ENCODE results near the gene RRAS2.

The RRAS2 gene

GRCh38 chr11:14374922-14375830 is 16.2 kb upstream of the RRAS2 start:
- TF ChIP-seq SIN3A (IDR thresholded peaks at IDR 0.05; ENCODE audit: borderline replicate concordance, insufficient read depth, low read length): no peak
- TF ChIP-seq, protein P1, sequence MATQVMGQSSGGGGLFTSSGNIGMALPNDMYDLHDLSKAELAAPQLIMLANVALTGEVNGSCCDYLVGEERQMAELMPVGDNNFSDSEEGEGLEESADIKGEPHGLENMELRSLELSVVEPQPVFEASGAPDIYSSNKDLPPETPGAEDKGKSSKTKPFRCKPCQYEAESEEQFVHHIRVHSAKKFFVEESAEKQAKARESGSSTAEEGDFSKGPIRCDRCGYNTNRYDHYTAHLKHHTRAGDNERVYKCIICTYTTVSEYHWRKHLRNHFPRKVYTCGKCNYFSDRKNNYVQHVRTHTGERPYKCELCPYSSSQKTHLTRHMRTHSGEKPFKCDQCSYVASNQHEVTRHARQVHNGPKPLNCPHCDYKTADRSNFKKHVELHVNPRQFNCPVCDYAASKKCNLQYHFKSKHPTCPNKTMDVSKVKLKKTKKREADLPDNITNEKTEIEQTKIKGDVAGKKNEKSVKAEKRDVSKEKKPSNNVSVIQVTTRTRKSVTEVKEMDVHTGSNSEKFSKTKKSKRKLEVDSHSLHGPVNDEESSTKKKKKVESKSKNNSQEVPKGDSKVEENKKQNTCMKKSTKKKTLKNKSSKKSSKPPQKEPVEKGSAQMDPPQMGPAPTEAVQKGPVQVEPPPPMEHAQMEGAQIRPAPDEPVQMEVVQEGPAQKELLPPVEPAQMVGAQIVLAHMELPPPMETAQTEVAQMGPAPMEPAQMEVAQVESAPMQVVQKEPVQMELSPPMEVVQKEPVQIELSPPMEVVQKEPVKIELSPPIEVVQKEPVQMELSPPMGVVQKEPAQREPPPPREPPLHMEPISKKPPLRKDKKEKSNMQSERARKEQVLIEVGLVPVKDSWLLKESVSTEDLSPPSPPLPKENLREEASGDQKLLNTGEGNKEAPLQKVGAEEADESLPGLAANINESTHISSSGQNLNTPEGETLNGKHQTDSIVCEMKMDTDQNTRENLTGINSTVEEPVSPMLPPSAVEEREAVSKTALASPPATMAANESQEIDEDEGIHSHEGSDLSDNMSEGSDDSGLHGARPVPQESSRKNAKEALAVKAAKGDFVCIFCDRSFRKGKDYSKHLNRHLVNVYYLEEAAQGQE (IDR thresholded peaks at IDR 0.05; ENCODE audit: insufficient read depth in 1 of 2, low read depth in 2 of 2, low read length in 2 of 2): no peak
- no peak for TF ChIP-seq FOXP2 (optimal IDR thresholded peaks at IDR 0.05; ENCODE audit: borderline replicate concordance, extremely low read depth, extremely low read length, insufficient read depth)
- TF ChIP-seq TAF1 (IDR thresholded peaks at IDR 0.05; ENCODE audit: borderline replicate concordance, insufficient read depth, low read length): no peak

- TF ChIP-seq, protein P1 (IDR thresholded peaks at IDR 0.05; ENCODE audit: insufficient read depth in 1 of 2, low read depth in 2 of 2, low read length in 2 of 2): no peak
- TF ChIP-seq TAF1 (IDR thresholded peaks at IDR 0.05; ENCODE audit: borderline replicate concordance, insufficient read depth, low read length) (no peak), FOXP2 (optimal IDR thresholded peaks at IDR 0.05; ENCODE audit: borderline replicate concordance, extremely low read depth, extremely low read length, insufficient read depth) (no peak), POLR2AphosphoS5 (IDR thresholded peaks at IDR 0.05; ENCODE audit: low read depth, low read length) (no peak), SIN3A (IDR thresholded peaks at IDR 0.05; ENCODE audit: borderline replicate concordance, insufficient read depth, low read length) (no peak)
Measured at GRCh38 chr11:14373941-14374646, 15.1 kb upstream of the RRAS2 start.

DNA sequence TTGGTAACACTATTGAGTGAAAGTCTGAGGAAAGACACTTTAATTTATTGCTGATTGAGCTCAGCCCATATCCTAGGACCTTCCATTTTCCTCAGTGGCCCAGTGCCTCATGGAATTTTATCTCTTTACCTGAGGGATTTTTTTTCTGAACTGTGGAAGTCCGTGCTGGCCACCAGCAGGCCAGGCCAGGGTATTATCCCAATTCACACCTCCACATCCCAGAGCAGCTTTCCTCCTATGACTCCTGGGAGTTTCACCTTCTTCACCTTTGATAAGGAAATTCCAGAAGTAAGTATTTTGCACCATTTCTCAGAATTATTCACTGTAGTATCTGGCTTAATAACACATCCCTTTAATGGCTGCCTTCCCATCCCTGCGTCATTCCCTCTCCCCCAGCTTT is 13.0 kb upstream of the RRAS2 start:
- TF ChIP-seq POLR2AphosphoS5 (IDR thresholded peaks at IDR 0.05; ENCODE audit: low read depth, low read length) (no peak), FOXP2 (optimal IDR thresholded peaks at IDR 0.05; ENCODE audit: borderline replicate concordance, extremely low read depth, extremely low read length, insufficient read depth) (no peak), SIN3A (IDR thresholded peaks at IDR 0.05; ENCODE audit: borderline replicate concordance, insufficient read depth, low read length) (no peak), TAF1 (IDR thresholded peaks at IDR 0.05; ENCODE audit: borderline replicate concordance, insufficient read depth, low read length) (no peak)
- TF ChIP-seq, protein P1 (IDR thresholded peaks at IDR 0.05; ENCODE audit: insufficient read depth in 1 of 2, low read depth in 2 of 2, low read length in 2 of 2): no peak

GRCh38 chr11:14371249-14371648 is 12.3 kb upstream of the RRAS2 start:
- no peak for TF ChIP-seq TAF1 (IDR thresholded peaks at IDR 0.05; ENCODE audit: borderline replicate concordance, insufficient read depth, low read length)
- TF ChIP-seq SIN3A (IDR thresholded peaks at IDR 0.05; ENCODE audit: borderline replicate concordance, insufficient read depth, low read length): no peak

- TF ChIP-seq SIN3A (IDR thresholded peaks at IDR 0.05; ENCODE audit: borderline replicate concordance, insufficient read depth, low read length) (no peak), POLR2AphosphoS5 (IDR thresholded peaks at IDR 0.05; ENCODE audit: low read depth, low read length) (no peak), FOXP2 (optimal IDR thresholded peaks at IDR 0.05; ENCODE audit: borderline replicate concordance, extremely low read depth, extremely low read length, insufficient read depth) (no peak), TAF1 (IDR thresholded peaks at IDR 0.05; ENCODE audit: borderline replicate concordance, insufficient read depth, low read length) (no peak)
- TF ChIP-seq, protein P1 (IDR thresholded peaks at IDR 0.05; ENCODE audit: insufficient read depth in 1 of 2, low read depth in 2 of 2, low read length in 2 of 2): no peak
Measured at GRCh38 chr11:14370496-14370895, 11.5 kb upstream of the RRAS2 start.
